GM18507 (cell line): ENCODE results near the gene GHR.
A peak's percentile ranks its signal among the peaks of the same experiment; 100 is the strongest.

ENCODE experiments used
- DNase-seq: peaks from one replicate; pipeline ENCODE4 v3.0.0; 2011; ENCODE audit warnings: low read depth; ENCODE audit not compliant: insufficient read length; ENCODE audit errors: extremely low spot score
- FAIRE-seq: peaks from 2 replicates; lab custom pipeline; 2011; peaks lifted over from hg19 to GRCh38; lab: Jason Lieb, UNC

GHR gene

GRCh38 chr5:42423285-42424165 lies at the start of gene GHR:
TSS of gene GHR (plus strand) at chr5:42423439. CDS start at chr5:42565875, 142,436 bp downstream.
- no peak for FAIRE-seq
- peak; percentile 22 for DNase-seq

- FAIRE-seq (no peak), DNase-seq (no peak)
These were observed 48.5 kb upstream of the GHR start for GRCh38 chr5:42374679-42375273.

- DNase-seq, result no peak
- FAIRE-seq, result no peak
These were observed 45.7 kb upstream of the GHR start for GRCh38 chr5:42377496-42377895.

DNA sequence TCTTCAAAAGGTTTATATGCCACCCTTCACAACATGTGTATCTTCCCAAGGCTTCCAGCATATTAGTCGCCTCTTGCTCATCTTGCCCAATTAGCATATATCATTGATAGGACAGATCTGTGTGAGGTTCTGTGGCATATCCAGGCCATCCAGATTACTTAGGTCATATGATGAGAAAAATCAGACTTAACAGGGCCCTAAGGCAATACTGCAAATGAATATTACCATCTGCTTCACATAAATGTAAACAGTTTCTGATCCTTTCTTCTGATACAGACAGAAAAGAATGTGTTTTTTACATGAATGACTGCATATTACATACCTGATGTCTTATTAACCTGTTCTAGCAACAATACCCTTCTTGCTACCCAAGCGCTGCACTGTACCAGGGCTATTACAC lies 41.3 kb upstream of the GHR start:
- no peak for DNase-seq
- FAIRE-seq, result no peak

- FAIRE-seq, result no peak
- no peak for DNase-seq
These were observed 35.7 kb upstream of the GHR start for GRCh38 chr5:42387563-42387962.

DNA sequence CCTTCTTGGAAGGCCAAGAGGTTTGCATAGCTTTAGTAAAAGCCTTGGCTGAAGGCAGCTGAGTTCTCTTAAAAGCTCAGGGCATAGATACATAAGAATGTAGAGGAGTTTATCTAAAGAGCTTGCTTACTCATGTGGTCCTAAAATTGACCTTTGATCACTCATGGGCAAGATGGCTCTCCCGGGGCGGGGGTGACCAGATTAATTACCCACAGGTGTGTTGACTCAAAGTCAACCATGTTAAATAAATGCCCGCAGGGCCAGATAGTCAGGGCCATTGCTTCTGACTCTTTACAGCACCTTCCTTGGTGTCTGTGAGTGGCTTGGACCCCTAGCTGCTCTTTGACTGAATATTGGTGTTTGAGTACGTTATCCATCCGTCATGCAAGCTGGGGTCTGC lies 33.1 kb upstream of the GHR start:
- FAIRE-seq (no peak), DNase-seq (no peak)

- FAIRE-seq (no peak), DNase-seq (no peak)
These were observed 30.3 kb upstream of the GHR start for GRCh38 chr5:42392917-42393316.

- no peak for DNase-seq
- FAIRE-seq, result no peak
These were observed 27.1 kb upstream of the GHR start for GRCh38 chr5:42396111-42396510.

DNA sequence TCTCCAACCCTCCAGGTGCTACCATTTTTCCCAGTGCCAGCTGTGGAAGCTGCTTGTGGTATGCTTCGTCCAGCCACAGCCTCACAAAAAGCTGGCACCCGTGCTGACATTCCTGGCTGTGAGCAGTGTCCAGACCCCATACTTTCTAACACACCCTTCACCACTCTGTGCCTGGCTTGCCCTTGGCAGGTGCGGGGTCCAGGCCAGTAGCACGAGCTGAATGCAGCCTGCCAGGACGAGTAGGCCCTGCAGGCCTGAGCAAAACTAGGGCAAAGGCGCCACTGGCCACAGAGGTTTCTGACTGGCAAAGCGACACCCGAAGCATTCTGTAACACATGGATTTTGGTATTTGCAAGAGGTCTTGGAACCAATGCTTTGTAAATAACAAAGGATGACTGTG lies 26.0 kb upstream of the GHR start:
- DNase-seq (no peak), FAIRE-seq (no peak)

GRCh38 chr5:42399702-42400101 lies 23.5 kb upstream of the GHR start:
- DNase-seq (no peak), FAIRE-seq (no peak)

- FAIRE-seq, result no peak
- no peak for DNase-seq
These were observed 22.8 kb upstream of the GHR start for GRCh38 chr5:42400474-42400873.

DNA sequence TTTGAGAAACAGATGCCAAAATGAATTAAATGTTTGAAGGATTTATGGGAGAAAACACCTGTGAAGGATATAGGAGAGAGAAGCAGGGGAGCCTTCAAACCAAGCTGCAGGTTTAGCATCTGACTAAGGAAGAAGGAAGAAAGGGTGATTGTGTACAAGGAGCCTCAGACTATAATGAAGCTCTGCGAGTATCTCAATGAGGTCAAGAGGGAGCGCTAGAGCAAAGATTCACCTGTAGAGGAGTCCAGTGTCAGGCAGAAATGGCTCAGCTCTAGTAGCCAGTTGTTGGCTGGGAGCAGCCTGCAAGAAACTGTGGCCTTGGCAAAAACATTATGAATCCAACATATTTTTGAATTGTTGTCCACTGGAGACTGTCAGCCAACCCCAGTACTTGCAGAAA lies 20.0 kb upstream of the GHR start:
- no peak for DNase-seq
- FAIRE-seq, result no peak

DNA sequence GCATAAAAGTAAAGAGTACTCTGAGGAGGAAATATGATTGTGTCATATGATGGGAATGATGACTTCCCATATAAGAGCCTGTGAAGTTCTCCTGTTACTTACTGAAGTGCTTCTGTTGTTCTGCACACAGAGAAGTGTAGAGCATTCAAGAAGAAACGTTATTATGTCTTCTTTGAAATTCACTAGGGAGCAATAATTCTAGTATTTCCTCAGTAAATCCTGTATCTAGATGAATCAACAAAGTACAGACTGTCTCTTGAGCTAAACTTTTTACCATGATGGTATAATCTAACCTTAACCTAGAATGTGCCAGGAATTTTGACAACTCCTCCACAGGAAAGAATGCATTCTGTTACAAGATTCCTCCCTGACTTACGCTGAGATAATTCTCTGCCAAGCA lies 18.9 kb upstream of the GHR start:
- no peak for FAIRE-seq

DNA sequence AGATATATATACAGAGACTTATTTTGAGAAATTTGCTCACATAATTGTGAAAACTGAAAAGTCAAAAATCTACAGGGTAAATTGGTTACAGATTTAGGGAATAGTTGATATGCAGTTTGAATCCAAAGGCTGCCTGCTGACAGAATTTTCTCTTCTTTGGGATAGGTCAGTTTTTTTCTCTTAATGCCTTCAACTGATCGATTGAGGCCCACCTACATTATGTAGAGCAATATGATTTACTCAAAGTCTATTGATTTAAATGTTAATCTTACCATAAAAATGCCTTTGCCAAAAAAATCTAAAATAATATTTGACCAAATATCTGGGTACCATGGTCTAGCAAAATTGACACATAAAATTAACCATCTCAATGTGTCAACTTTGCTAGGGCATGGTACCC lies 3.9 kb upstream of the GHR start:
- no peak for FAIRE-seq
- DNase-seq, result no peak

More for the DNA sequence above, 18.9 kb upstream of the GHR start:
- no peak for DNase-seq

DNA sequence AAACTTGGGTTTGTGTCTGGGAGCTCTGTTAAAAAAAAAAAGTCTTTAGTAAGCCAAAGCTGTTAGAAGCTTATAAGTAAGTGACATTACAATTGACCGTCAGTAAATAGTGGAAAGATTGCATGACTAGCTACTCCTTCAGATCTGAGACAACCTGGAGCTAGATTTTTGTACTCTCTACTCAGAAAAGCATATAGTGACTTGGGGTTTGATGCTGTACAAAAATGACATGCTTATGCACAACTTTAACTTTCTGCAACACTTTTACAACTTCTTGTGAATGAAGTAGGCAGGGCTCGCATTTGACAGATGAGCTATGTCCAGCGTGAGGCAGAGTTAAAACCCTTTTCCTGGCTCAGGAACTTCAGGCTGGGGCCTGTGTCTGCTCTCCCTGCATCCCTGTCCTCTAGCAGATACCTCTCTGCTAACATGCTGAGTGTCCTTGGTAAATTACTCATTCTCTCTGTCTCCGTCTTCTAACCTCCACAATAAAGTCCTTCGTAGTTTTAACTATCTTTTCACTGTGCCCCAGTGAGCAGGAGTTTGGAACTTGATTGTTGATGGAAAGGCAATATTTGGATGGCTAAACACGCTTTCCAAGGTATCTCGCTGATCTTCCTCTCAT lies 471 bp upstream of the GHR start:
- FAIRE-seq (no peak), DNase-seq (no peak)

DNA sequence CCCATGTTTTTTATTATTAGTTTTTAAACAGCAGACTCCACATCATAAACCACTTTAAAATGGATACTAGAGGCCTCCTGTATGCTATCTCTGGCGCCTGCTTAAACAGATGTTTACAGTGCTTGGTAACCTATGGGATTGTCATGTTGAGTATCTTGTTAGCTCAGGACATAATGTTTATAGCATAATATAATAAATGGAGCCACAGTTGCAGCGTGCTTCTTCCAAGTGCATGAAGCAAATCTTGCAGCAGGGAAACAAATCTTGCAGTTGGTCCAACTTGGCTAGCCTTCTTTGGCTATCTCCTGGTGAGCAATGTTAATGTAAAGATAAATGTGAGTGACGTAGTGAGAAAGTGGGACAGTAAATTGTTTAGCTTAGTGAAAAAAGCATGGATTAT lies 2.8 kb downstream of the GHR start:
- DNase-seq (no peak), FAIRE-seq (no peak)

DNA sequence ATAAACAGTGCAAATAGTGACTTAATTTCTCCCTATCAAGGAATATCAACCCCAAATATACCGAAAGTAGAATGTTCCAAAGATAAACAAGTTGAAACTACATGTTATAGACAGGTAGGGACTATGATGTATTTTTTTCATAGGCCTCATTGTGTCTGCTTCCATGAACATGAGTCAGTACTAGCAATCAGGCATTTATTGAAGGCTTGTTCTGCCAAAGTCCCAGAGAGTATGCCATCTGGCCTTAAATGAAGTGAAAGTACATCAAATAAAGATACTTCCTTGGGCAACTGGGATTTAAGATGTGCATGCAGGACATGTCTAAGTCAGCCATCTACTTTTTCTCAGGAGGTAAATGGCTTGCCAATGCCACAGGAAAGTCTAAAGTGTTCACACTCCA lies 6.5 kb downstream of the GHR start:
- DNase-seq (no peak), FAIRE-seq (no peak)

GRCh38 chr5:42434047-42434724 lies 10.9 kb downstream of the GHR start:
- no peak for FAIRE-seq
- DNase-seq, result no peak

- FAIRE-seq (no peak), DNase-seq (no peak)
These were observed 12.8 kb downstream of the GHR start for GRCh38 chr5:42436051-42436450.
